Camera-type eye (tissue), 1 donor: ENCODE results near the gene LRRTM1. TPM values are rescaled to one million over a fixed set of nuclear protein-coding genes. Genes with fewer than 3 reads are reported as not detected.

ENCODE experiments used
- total RNA-seq: library from RNA; depleted of rRNA; stranded (reverse); fragments of >200 nt; gene quantifications from one replicate; pipeline ENCODE4 v1.2.3, GENCODE V29; 2014

LRRTM1 gene
- total RNA-seq: 2.0 TPM

GRCh38 chr2:80303909-80304837, at the start of gene LRRTM1:
LRRTM1 (minus strand) TSS chr2:80304752; CDS start chr2:80303819, 933 bp downstream.

